Activated CD8-positive, alpha-beta memory T cell treated with anti-CD3 and anti-CD28 coated beads, Interleukin-2, amount 50 U/mL, for 4 hours (primary cell): ENCODE measurements around the gene EIF3F.
"Not testable (repeated sequence)": the region's sequence is repeated elsewhere in the genome, so short reads cannot be mapped to it uniquely, and the experiment has no call there.

Experiments used
- DNase-seq: peaks from one replicate; pipeline ENCODE4 v3.0.0-alpha.2; 2020

The EIF3F gene, protein sequence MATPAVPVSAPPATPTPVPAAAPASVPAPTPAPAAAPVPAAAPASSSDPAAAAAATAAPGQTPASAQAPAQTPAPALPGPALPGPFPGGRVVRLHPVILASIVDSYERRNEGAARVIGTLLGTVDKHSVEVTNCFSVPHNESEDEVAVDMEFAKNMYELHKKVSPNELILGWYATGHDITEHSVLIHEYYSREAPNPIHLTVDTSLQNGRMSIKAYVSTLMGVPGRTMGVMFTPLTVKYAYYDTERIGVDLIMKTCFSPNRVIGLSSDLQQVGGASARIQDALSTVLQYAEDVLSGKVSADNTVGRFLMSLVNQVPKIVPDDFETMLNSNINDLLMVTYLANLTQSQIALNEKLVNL

DNA sequence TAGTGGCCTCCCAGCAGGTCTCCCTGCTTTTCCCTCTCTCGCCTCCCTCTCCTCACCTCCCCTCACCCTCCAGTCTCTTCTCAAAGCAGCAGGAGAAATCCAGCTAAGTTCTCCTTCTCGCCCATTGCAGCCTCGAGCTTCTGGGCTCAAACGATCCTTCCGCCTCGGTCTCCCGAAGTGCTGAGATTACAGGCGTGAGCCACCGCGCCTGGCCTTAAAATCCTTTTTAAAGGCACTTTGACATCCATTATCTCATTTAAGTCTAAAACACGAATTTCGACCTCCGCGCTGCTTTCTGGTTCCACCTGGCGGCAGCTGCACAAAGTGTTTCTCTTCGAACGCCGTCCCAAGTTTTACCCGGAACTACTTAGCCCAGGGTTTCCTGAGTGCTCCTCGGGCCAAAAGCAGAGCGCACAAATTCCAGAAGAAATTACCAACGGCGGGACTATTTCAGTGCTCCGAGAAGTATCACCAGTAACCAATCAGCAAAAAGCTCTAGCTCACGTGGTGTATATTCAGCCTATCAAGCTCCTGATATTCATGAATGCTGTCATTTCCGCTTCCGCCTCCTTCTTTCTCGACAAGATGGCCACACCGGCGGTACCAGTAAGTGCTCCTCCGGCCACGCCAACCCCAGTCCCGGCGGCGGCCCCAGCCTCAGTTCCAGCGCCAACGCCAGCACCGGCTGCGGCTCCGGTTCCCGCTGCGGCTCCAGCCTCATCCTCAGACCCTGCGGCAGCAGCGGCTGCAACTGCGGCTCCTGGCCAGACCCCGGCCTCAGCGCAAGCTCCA, at the start of gene EIF3F:
EIF3F (plus strand) TSS at position 570 of the 792 bp plus-strand sequence; CDS start at position 586, 16 bp downstream.
- DNase-seq = peak; percentile 82

GRCh38 chr11:7941146-7941545, 46.0 kb upstream of the EIF3F start:
- DNase-seq = no peak

GRCh38 chr11:7941608-7942007, 45.5 kb upstream of the EIF3F start, which contains the start of gene OR10A3:
OR10A3 (minus strand) TSS chr11:7941708; CDS start chr11:7939520, 2,188 bp downstream.
- DNase-seq = no peak

- no peak for DNase-seq
These were observed 43.0 kb upstream of the EIF3F start for GRCh38 chr11:7944123-7944522.

- no peak for DNase-seq
These were observed 37.2 kb upstream of the EIF3F start for GRCh38 chr11:7949934-7950333.

GRCh38 chr11:7955191-7955590, 31.9 kb upstream of the EIF3F start:
- DNase-seq = no peak

DNA sequence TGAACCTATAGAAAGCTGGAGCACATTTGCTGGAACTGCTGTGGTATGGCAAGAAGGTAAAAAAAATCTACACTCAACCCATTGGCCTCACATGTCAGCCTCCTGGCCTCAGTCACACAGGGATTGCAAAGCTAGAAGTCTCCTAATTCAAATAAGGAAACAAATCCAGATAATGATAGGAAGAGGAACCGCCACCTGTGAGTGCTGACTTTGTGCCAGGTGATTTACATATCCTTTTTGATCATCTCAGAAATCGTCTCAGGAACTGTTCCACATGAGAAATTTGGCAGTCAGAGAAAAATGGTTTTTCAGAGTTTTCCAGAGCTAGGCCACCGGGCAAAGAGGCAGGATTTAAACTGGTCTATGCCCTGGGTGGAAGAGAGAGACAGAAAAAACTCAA, 22.9 kb upstream of the EIF3F start:
- no peak for DNase-seq

- no peak for DNase-seq
These were observed 22.3 kb upstream of the EIF3F start for GRCh38 chr11:7964873-7965272.

GRCh38 chr11:7965386-7965785, 21.8 kb upstream of the EIF3F start, which contains the start of gene NLRP10:
NLRP10 (minus strand) TSS chr11:7965447; CDS start chr11:7963495, 1,952 bp downstream.
- no peak for DNase-seq

GRCh38 chr11:7967097-7967496, 20.0 kb upstream of the EIF3F start:
- DNase-seq = no peak

- no peak for DNase-seq
These were observed 19.3 kb upstream of the EIF3F start for GRCh38 chr11:7967826-7968225.

DNA sequence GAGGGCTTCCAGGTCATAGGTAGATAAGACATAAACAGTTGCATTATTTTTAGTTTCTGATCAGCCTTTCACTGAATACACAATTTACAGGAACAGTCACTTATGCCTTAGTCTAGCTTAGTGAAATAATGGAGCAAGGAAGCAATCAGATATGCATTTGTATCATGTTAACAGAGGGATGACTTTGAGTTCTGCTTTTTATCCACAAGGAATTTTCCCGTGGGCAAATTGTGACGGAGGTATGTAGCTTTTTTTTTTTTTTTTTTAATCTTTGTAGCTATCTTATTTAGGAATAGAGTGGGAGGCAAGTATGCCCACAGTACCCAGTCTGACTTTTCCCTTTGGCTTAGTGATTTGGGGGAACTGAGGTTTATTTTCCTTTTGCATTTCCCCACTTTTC, 18.5 kb upstream of the EIF3F start:
- no peak for DNase-seq

DNA sequence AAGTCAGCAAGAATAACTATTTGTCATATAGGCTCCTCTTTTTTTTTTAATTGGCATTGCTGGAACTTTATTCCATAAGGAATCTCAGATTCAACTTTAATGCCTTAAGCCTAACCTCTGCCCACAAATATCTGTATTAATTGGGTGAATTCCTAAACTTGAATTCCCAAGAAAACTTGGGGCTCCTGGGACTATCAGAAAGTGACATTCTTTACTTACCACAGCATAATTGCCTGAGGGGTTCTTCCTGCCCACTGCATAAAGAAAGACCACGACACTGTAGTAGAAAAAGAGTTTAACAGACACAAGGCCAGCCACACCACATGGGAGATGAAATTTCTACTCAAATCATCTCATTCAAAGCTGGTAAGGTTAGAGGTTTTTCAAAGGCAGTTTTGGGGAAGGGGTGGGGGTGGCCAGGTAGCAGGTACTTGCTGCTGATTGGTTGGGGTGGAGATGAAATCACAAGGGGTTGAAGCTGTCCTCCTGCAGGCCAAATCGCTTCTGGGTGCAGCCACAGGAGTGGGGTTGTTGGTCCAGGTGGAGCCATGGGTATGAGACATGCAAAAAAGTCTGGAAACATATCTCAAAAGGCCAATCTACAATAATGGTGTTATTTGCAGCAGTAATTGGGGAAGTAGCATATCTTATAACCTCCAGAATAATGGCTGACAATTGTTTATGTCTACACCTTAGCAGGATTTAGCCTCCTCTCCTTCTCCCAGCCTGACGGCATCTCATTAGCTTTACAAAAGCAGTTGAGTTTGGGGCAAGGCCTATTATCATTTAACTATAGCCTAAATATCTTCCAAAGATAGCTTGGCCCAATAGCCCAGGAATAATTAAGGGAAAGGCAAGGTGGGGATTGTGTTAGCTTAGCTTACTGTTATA, 17.1 kb upstream of the EIF3F start:
- DNase-seq = no peak

GRCh38 chr11:7971846-7972245, 15.3 kb upstream of the EIF3F start:
- no peak for DNase-seq

- no peak for DNase-seq
These were observed 14.1 kb upstream of the EIF3F start for GRCh38 chr11:7973011-7973410.

GRCh38 chr11:7974668-7975067, 12.5 kb upstream of the EIF3F start:
- DNase-seq = no peak

GRCh38 chr11:7977232-7977917, 9.8 kb upstream of the EIF3F start:
- DNase-seq = no peak

GRCh38 chr11:7981619-7982157, 5.4 kb upstream of the EIF3F start:
- no peak for DNase-seq

DNA sequence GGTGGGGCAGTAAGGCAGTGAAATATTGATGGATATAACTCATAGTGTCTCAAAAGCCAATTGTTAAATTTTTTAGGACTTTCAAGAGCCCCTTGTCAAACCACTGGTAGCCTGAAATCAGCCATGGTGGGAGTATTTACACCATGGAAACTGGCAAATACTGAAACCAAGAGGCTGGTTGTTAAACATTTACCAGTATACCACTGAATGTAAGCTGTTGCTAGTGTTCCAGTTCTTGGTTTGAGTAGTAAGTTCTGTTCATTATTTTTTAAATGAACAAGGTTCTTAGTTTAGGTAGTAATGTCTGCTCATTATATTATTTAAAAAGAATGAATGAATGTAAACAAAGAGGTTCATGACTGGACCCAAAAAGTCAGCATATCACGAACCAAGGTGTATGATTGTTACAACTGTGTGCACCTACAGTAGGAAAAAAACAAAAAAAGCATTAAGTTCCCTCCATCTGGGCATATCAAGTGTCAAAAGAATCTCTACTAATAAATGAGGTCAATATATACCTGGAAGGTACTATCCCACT, 4.5 kb upstream of the EIF3F start:
- no peak for DNase-seq

- no peak for DNase-seq
These were observed 3.1 kb upstream of the EIF3F start for GRCh38 chr11:7983832-7984590.

GRCh38 chr11:7987560-7987883, 385 bp downstream of the EIF3F start:
- not testable (repeated sequence) for DNase-seq
